NCI-H2171 treated with DMSO at 0.1 percent for 48 hours (cell line): ENCODE data around the gene ERGIC2.
A peak's percentile ranks its signal among the peaks of the same experiment; 100 is the strongest.

Source experiments
- DNase-seq: peaks from one replicate; lab custom pipeline; 2025; lab: John Stamatoyannopoulos, UW

ERGIC2 gene

DNA sequence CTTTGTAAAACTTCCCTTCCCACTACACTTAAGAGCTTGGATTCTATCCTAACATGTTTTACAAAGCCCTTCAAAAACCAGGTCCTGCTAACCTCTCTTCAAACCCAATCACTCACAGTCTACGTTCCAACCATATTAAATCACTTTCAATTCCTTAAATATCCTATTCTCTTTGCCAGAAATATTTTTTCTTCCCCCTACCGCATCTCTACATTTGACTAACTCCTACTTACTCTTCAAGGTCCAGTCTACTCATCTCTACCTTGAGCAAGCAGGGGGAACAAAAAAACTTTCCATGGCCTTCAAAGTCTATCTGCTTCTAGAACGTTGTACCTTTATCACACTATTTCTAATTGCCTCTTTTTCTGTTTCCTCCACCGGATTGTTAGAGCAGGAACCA, 6.1 kb downstream of the ERGIC2 start:
- no peak for DNase-seq

- no peak for DNase-seq
These were observed 7.0 kb downstream of the ERGIC2 start for GRCh38 chr12:29374012-29374411.

- no peak for DNase-seq
These were observed 15.9 kb downstream of the ERGIC2 start for GRCh38 chr12:29365091-29365490.

- no peak for DNase-seq
These were observed 26.0 kb downstream of the ERGIC2 start for GRCh38 chr12:29354954-29355353.

DNA sequence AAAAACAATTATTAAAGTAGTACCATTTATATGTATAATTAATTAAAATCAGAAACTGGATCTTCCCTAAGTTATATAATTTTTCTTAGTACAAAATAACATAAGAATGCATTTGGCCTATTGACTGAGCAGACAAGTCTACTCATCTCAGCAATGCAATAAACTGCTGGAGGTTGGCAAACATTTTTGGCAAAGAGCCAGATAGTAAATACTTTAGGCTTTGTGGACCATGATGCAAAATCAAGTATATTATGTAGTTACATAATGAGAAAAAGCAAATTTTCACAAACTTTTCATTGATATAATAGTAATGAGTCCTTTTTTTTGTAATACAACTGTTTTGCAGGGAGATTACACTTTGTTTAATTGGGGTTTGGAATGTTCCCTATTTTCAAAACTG, 30.9 kb downstream of the ERGIC2 start:
- DNase-seq: no peak

GRCh38 chr12:29346769-29347421, 34.1 kb downstream of the ERGIC2 start:
- no peak for DNase-seq

GRCh38 chr12:29343022-29343799, 37.8 kb downstream of the ERGIC2 start:
- DNase-seq: peak; percentile 70

GRCh38 chr12:29337325-29337724, 43.6 kb downstream of the ERGIC2 start:
- DNase-seq: no peak

GRCh38 chr12:29334937-29335336, 46.0 kb downstream of the ERGIC2 start:
- DNase-seq: no peak

DNA sequence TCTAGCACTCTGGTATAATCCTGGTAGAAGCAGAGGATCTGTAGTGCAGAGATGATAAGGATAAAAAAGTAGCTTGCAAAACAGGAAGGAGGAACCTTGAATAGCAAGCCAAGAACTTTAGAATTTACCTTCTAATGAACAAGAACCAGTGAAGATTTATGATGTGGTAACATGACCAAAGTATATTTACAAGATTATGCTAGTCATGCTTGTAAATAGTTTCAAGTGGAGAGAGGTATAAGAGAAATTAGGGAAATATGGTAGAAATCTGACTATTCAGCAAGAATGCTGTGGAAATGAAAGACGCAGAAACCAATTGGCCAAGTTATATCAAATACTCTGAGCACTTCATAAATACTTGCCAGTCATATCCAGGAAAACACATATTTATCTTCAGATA, 47.8 kb downstream of the ERGIC2 start:
- no peak for DNase-seq

DNA sequence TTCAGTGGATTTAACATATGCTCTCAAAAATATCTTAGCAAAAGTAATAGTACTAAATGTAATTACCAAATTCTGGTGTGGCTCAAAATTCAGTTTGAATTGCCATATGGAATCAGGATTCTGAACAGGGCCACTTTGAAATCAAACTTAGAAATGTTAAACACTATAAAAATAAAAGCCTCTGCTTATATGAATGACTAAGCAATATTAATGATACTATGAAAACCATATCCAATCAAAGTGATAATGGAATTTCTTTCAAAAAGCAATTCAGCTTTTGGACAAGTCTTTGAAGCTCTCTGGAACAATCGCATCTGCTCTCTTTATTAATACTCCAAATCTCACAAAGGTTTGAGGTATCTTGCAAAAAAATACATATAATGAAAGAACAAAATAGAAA, 51.6 kb downstream of the ERGIC2 start:
- no peak for DNase-seq

GRCh38 chr12:29322157-29322556, 58.8 kb downstream of the ERGIC2 start:
- DNase-seq: no peak

DNA sequence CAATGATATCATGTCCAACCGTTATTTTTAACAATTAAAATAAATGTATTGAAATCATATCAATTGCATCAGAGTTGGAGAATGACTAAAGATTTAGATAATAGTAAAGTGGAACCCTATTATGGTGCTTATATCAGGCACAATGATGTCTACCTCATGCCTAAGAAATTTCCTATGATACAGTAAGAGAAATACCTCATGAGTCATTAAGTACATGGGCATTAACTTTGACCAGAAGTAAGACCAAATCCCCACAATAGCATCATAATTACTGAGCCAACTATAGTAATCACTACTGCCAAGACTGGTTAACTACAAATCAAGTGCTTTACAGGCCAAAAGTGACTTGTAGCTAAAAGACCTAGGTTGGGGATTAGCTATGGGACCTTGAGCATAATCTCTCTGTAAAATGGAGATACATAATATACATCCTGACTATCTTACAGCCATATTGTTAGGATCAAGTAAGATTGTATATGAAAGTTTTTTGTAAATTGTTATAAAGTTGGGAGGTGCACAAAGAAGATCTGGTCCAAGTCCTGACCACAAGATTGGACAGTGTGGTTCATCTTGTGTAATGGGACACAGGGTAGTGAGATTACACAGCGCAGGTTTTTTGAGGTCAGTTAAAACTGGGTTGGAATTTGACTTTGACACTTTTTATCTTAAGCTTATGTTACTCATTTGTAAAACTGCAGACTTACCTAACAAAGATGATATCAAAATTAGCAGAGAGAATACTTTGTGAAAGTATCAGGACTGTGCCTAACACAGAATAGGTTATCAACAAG, 60.5 kb downstream of the ERGIC2 start:
- DNase-seq: no peak

DNA sequence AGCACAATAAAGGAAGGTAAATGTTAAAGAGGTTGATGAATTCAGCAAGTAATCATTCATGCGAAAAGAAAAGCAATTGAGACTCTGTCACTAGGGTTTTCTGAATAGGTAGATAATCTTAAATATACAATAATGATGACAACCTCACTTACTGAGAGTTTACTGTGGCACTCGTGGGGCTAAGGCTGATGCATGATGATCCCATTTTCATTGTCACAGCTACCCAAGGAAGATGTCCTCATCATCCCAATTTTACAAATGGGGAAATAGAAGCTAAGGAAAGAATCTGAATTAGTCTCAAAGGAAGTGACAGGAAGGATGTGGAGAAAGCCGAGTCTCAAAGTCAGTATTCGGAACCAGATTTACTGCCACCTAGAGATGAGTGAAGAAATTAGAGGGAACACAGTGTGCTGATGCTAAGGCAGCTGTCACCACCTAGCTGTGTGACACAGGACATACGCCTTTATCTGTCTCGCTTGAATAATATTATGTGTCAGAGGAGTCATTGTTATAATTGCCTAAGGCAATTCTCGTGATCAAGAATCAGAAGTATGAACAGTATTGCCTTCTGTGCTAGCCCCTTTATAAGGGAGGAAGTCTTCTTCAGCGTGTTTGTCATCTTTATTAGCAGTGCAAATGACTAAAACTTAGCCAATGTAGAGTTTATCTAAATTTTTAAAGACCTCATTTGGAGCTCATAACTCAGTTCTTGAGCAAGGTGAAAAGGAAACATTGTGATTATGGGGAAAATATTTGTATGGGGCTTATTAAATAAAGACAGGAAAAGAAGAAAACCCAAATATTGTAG, 63.2 kb downstream of the ERGIC2 start:
- DNase-seq: peak; percentile 90

DNA sequence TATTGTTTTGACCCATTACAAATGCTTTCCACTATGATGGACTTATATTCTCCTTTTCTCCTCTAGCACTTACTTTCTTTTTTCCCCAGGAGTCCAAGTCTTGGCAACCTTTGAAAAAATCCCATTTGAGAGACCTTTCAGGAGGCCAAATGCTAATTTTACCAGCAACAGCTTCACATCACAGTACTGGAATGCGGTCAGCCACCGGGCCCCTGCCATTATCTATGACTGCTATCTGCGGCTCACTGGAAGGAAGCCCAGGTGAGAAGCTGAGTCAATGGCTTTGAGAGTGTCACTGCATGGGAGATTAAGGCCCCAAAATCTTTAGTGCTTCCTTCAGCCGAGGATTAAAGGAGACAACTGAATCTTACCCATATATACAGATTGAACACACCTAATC, 64.2 kb downstream of the ERGIC2 start:
- DNase-seq: no peak

- no peak for DNase-seq
These were observed 66.6 kb downstream of the ERGIC2 start for GRCh38 chr12:29314416-29314815.

DNA sequence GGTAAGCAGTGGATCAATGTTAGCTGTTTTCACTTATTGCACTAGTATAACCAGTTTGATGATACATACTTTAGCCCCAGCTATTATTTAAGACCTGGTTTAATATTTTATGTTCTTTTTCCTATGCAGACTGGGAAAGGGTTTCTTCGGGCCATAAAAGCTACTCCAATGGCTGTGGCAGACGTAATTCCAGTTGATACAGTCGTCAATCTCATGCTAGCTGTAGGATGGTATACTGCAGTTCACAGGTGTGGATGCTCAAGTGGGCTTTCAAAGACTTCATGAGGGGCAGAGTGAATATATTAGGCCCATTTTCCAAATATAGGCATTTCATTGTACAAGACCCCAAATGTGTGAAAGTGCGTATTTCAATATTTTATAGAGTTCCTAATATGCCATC, 70.1 kb downstream of the ERGIC2 start:
- DNase-seq: no peak

GRCh38 chr12:29309320-29309902, 71.6 kb downstream of the ERGIC2 start:
- DNase-seq: peak; percentile 64

- DNase-seq: no peak
These were observed 74.3 kb downstream of the ERGIC2 start for GRCh38 chr12:29306682-29307081.

DNA sequence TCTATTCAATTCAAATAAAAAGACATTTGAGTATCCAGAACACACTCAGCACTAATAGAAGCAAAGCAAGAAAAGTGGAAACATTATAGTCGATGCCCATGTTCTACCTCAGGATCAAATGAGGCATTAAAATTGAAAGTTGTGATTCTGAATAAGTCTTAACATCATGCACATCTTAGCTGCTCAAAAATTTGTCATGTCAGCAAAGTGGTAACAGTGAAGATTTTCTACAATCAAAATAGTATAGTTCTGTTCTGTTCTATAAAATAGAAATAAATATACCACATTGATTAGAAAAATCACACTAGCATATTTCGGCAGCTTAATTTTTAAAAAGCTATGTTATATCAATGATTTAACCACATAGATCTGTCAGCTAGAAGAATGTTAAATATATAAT, 74.7 kb downstream of the ERGIC2 start:
- DNase-seq: no peak

GRCh38 chr12:29304388-29304787, 76.6 kb downstream of the ERGIC2 start:
- DNase-seq: no peak

GRCh38 chr12:29301114-29301513, 79.9 kb downstream of the ERGIC2 start:
- no peak for DNase-seq
